OCI-LY7 (cell line): ENCODE measurements around the gene ILDR2.

Experiments used
- CTCF ChIP-seq: fragments of 200-600 bp; sonication (generic); conservative IDR thresholded peaks from 2 replicates; pipeline ENCODE4 v1.5.1; 2014; ENCODE audit warnings: mild to moderate bottlenecking, antibody characterized with exemption, low read length, moderate library complexity, mixed read lengths
- EZH2phosphoT487 ChIP-seq: fragments of 200-600 bp; sonication (generic); IDR thresholded peaks from 2 replicates; pipeline ENCODE4 v1.6.1; 2018; ENCODE audit warnings: low read depth, borderline replicate concordance, mild to moderate bottlenecking, mixed run types, antibody characterized with exemption, low read length, moderate library complexity, mixed read lengths

GRCh38 chr1:166882893-166883292, 92.4 kb downstream of the ILDR2 start:
- no peak for TF ChIP-seq CTCF
- TF ChIP-seq EZH2phosphoT487: no peak
